Rectal smooth muscle tissue (tissue), 1 donor: ENCODE measurements around the gene LAMB3.
"Not testable (repeated sequence)": the region's sequence is repeated elsewhere in the genome, so short reads cannot be mapped to it uniquely, and the experiment has no call there.

Experiments used
- H3K27ac ChIP-seq: one replicate; pipeline ENCODE4 v1.7.0; 2013; ENCODE audit warnings: low read depth, low read length, inconsistent platforms
- H3K27me3 ChIP-seq: one replicate; pipeline ENCODE4 v1.7.0; 2013; ENCODE audit warnings: low read length; ENCODE audit not compliant: control insufficient read depth, insufficient read depth
- H3K36me3 ChIP-seq: one replicate; pipeline ENCODE4 v1.7.0; 2013; ENCODE audit warnings: low read length; ENCODE audit not compliant: control insufficient read depth, insufficient read depth
- H3K4me1 ChIP-seq: one replicate; pipeline ENCODE4 v1.7.0; 2013; ENCODE audit warnings: low read length; ENCODE audit not compliant: control insufficient read depth, insufficient read depth
- H3K4me3 ChIP-seq: one replicate; pipeline ENCODE4 v1.7.0; 2013; ENCODE audit warnings: low read length
- H3K9ac ChIP-seq: one replicate; pipeline ENCODE4 v1.7.0; 2013; ENCODE audit warnings: low read length

LAMB3 gene

GRCh38 chr1:209652121-209652735 lies at the start of gene LAMB3:
TSS of gene LAMB3 (minus strand) at chr1:209652425. CDS start at chr1:209650944, 1,481 bp downstream.
- Histone ChIP-seq H3K27me3 (no peaks in the 10 kb centered on the region), H3K9ac (no peak within 1 kb of the TSS), H3K4me3 (peak within 1 kb of the TSS; percentile 38), H3K36me3 (no peaks in the 10 kb centered on the region), H3K4me1 (no peaks in the 10 kb centered on the region), H3K27ac (no peak within 1 kb of the TSS)

- H3K27me3 ChIP-seq, H3K4me1 ChIP-seq, H3K27ac ChIP-seq, H3K4me3 ChIP-seq, H3K9ac ChIP-seq, H3K36me3 ChIP-seq: not testable (repeated sequence)
These were observed 48.5 kb upstream of the LAMB3 start for GRCh38 chr1:209700686-209701085.

- Histone ChIP-seq H3K27ac (no peak overlapping the region), H3K9ac (no peak overlapping the region), H3K36me3 (no peaks in the 10 kb centered on the region)
These were observed 44.9 kb upstream of the LAMB3 start for GRCh38 chr1:209697126-209697525.

GRCh38 chr1:209696673-209697072 lies 44.4 kb upstream of the LAMB3 start:
- Histone ChIP-seq H3K4me3 (no peak overlapping the region), H3K9ac (no peak overlapping the region), H3K4me1 (no peaks in the 10 kb centered on the region), H3K27me3 (no peaks in the 10 kb centered on the region), H3K27ac (no peak overlapping the region), H3K36me3 (no peaks in the 10 kb centered on the region)

More at GRCh38 chr1:209697126-209697525, 44.9 kb upstream of the LAMB3 start:
- H3K4me1 ChIP-seq, result no peaks in the 10 kb centered on the region
- H3K4me3 ChIP-seq, result no peak overlapping the region
- H3K27me3 ChIP-seq, result no peaks in the 10 kb centered on the region

- Histone ChIP-seq H3K27me3 (no peaks in the 10 kb centered on the region), H3K9ac (no peak overlapping the region), H3K36me3 (no peaks in the 10 kb centered on the region), H3K4me1 (peaks cover 2% of the 10 kb centered on the region), H3K27ac (no peak overlapping the region), H3K4me3 (no peak overlapping the region)
These were observed 40.7 kb upstream of the LAMB3 start for GRCh38 chr1:209692745-209693504.

- peaks cover 2% of the 10 kb centered on the region for H3K4me1 ChIP-seq
- H3K4me3 ChIP-seq, result no peak overlapping the region
- H3K36me3 ChIP-seq, result no peaks in the 10 kb centered on the region
- no peaks in the 10 kb centered on the region for H3K27me3 ChIP-seq
- no peak overlapping the region for H3K27ac ChIP-seq
- H3K9ac ChIP-seq, result no peak overlapping the region
These were observed 40.1 kb upstream of the LAMB3 start for GRCh38 chr1:209692296-209692695.

- Histone ChIP-seq H3K27me3 (no peaks in the 10 kb centered on the region), H3K4me1 (peaks cover 5% of the 10 kb centered on the region), H3K4me3 (no peak overlapping the region), H3K9ac (no peak overlapping the region), H3K27ac (no peak overlapping the region), H3K36me3 (no peaks in the 10 kb centered on the region)
These were observed 39.0 kb upstream of the LAMB3 start for GRCh38 chr1:209691237-209691636.

GRCh38 chr1:209689477-209689876 lies 37.3 kb upstream of the LAMB3 start:
- no peak overlapping the region for H3K27ac ChIP-seq
- no peaks in the 10 kb centered on the region for H3K36me3 ChIP-seq
- H3K4me3 ChIP-seq, result no peak overlapping the region
- no peak overlapping the region for H3K9ac ChIP-seq
- H3K4me1 ChIP-seq, result peaks cover 5% of the 10 kb centered on the region
- no peaks in the 10 kb centered on the region for H3K27me3 ChIP-seq

GRCh38 chr1:209688746-209689234 lies 36.6 kb upstream of the LAMB3 start:
- peaks cover 5% of the 10 kb centered on the region for H3K4me1 ChIP-seq

GRCh38 chr1:209686322-209686721 lies 34.1 kb upstream of the LAMB3 start:
- Histone ChIP-seq H3K27ac (no peak overlapping the region), H3K4me3 (no peak overlapping the region), H3K4me1 (peaks cover 5% of the 10 kb centered on the region), H3K9ac (no peak overlapping the region), H3K27me3 (no peaks in the 10 kb centered on the region), H3K36me3 (no peaks in the 10 kb centered on the region)

More at GRCh38 chr1:209688746-209689234, 36.6 kb upstream of the LAMB3 start:
- no peak overlapping the region for H3K4me3 ChIP-seq
- H3K9ac ChIP-seq, result no peak overlapping the region
- H3K27me3 ChIP-seq, result no peaks in the 10 kb centered on the region
- H3K36me3 ChIP-seq, result no peaks in the 10 kb centered on the region
- no peak overlapping the region for H3K27ac ChIP-seq

GRCh38 chr1:209685821-209686220 lies 33.6 kb upstream of the LAMB3 start:
- no peaks in the 10 kb centered on the region for H3K27me3 ChIP-seq
- H3K4me3 ChIP-seq, result no peak overlapping the region
- H3K36me3 ChIP-seq, result no peaks in the 10 kb centered on the region
- H3K27ac ChIP-seq, result no peak overlapping the region
- H3K9ac ChIP-seq, result no peak overlapping the region
- H3K4me1 ChIP-seq, result peaks cover 5% of the 10 kb centered on the region

GRCh38 chr1:209678981-209679539 lies 26.8 kb upstream of the LAMB3 start:
- H3K27ac ChIP-seq, result no peak overlapping the region
- peaks cover 3% of the 10 kb centered on the region for H3K27me3 ChIP-seq
- no peak overlapping the region for H3K4me3 ChIP-seq
- H3K4me1 ChIP-seq, result peaks cover 2% of the 10 kb centered on the region
- H3K9ac ChIP-seq, result no peak overlapping the region
- H3K36me3 ChIP-seq, result no peaks in the 10 kb centered on the region
